IMR-90 (cell line): ENCODE results near the gene OR2B6. TPM values are rescaled to one million over a fixed set of nuclear protein-coding genes. Genes with fewer than 3 reads are reported as not detected.

Source experiments
- ATAC-seq: fragments of 200-7000 bp; cut with Tn5 transposase; 2 replicates; pipeline ENCODE4 v1.9.1; 2020; ENCODE audit warnings: low read depth, mild to moderate bottlenecking, moderate library complexity
- BruUV-seq: library from RNA; stranded (reverse); fragments of 400-500 nt; replicated peaks from 2 replicates; lab custom pipeline; 2021; lab: Mats Ljungman, UMichigan
- CTCF ChIA-PET: fragments of 300-600 bp; formaldehyde crosslinking; extraction: SDS; loops from one replicate; lab custom pipeline; 2021; ENCODE audit warnings: antibody characterized with exemption; lab: Yijun Ruan, JAX
- POLR2A ChIA-PET: fragments of 300-600 bp; sonication (Branson Sonifier 250); formaldehyde crosslinking; loops from one replicate; lab custom pipeline; 2022; ENCODE audit warnings: antibody characterized with exemption; ENCODE audit not compliant: unreplicated experiment; lab: Charles Lee
- DNase-seq: peaks from one replicate; pipeline ENCODE4 v3.0.0; 2013
- H2AFZ ChIP-seq: replicated peaks from 2 replicates; pipeline ENCODE3; 2013; ENCODE audit warnings: low read length, mild to moderate bottlenecking; ENCODE audit not compliant: poor library complexity
- H2AK5ac ChIP-seq: 2 replicates; pipeline ENCODE4 v1.6.1; 2013; ENCODE audit warnings: low read depth, low read length, inconsistent platforms
- H2AK9ac ChIP-seq: replicated peaks from 2 replicates; pipeline ENCODE3; 2013; ENCODE audit warnings: mild to moderate bottlenecking, low read depth, low read length, moderate library complexity; ENCODE audit not compliant: poor library complexity
- H2BK120ac ChIP-seq: 2 replicates; pipeline ENCODE4 v1.6.1; 2013; ENCODE audit warnings: low read depth, low read length, inconsistent platforms
- H2BK15ac ChIP-seq: 3 replicates; pipeline ENCODE4 v1.6.1; 2013; ENCODE audit warnings: low read depth, low read length, inconsistent platforms
- H2BK20ac ChIP-seq: 2 replicates; pipeline ENCODE4 v1.6.1; 2013; ENCODE audit warnings: low read depth, mild to moderate bottlenecking, inconsistent platforms, low read length, moderate library complexity
- H2BK5ac ChIP-seq: 2 replicates; pipeline ENCODE4 v1.6.1; 2013; ENCODE audit warnings: mild to moderate bottlenecking, low read depth, low read length, inconsistent platforms; ENCODE audit not compliant: poor library complexity, severe bottlenecking
- H3K14ac ChIP-seq: replicated peaks from 2 replicates; pipeline ENCODE4 v1.6.1; 2013; ENCODE audit warnings: low read depth, low read length, inconsistent platforms
- H3K18ac ChIP-seq: 2 replicates; pipeline ENCODE4 v1.6.1; 2013; ENCODE audit warnings: low read depth, low read length, control low read depth
- H3K23ac ChIP-seq: 2 replicates; pipeline ENCODE4 v1.6.1; 2013; ENCODE audit warnings: low read depth, low read length, inconsistent platforms
- H3K27ac ChIP-seq: 2 replicates; pipeline ENCODE4 v1.5.1; 2013; ENCODE audit warnings: mild to moderate bottlenecking, control low read depth, low read length; ENCODE audit not compliant: insufficient read depth
- H3K27me3 ChIP-seq: 2 replicates; pipeline ENCODE4 v1.6.1; 2013; ENCODE audit warnings: low read length; ENCODE audit not compliant: control insufficient read depth, insufficient read depth
- H3K36me3 ChIP-seq: 2 replicates; pipeline ENCODE4 v1.6.1; 2013; ENCODE audit warnings: low read length, mixed read lengths; ENCODE audit not compliant: control insufficient read depth, insufficient read depth
- H3K4ac ChIP-seq: 2 replicates; pipeline ENCODE4 v1.6.1; 2013; ENCODE audit warnings: low read depth, low read length, inconsistent platforms
- H3K4me1 ChIP-seq: 2 replicates; pipeline ENCODE4 v1.6.1; 2013; ENCODE audit warnings: low read length, mixed read lengths; ENCODE audit not compliant: control insufficient read depth, insufficient read depth
- H3K4me2 ChIP-seq: 2 replicates; pipeline ENCODE4 v1.6.1; 2013; ENCODE audit warnings: low read depth, mild to moderate bottlenecking, control low read depth, low read length, moderate library complexity
- H3K4me3 ChIP-seq: 2 replicates; pipeline ENCODE4 v1.5.1; 2013; ENCODE audit warnings: low read depth, mild to moderate bottlenecking, control low read depth, low read length, moderate library complexity; ENCODE audit not compliant: insufficient read depth
- H3K56ac ChIP-seq: 2 replicates; pipeline ENCODE4 v1.6.1; 2013; ENCODE audit warnings: low read length, inconsistent platforms; ENCODE audit not compliant: insufficient read depth; ENCODE audit errors: extremely low read depth
- H3K79me1 ChIP-seq, 2 experiments: 2 replicates each; pipeline ENCODE4 v1.6.1; 2013; ENCODE audit warnings: low read length in 2 of 2, inconsistent platforms in 1 of 2, low read depth in 1 of 2
- H3K9ac ChIP-seq: 2 replicates; pipeline ENCODE4 v1.6.1; 2013; ENCODE audit warnings: low read depth, low read length, control low read depth
- H3K9me1 ChIP-seq: 2 replicates; pipeline ENCODE4 v1.6.1; 2013; ENCODE audit warnings: low read length, inconsistent platforms; ENCODE audit not compliant: insufficient read depth
- H3K9me3 ChIP-seq: 2 replicates; pipeline ENCODE4 v1.6.1; 2013; ENCODE audit warnings: low read length; ENCODE audit not compliant: control insufficient read depth, insufficient read depth
- H4K20me1 ChIP-seq: 2 replicates; pipeline ENCODE4 v1.6.1; 2013; ENCODE audit warnings: low read length, inconsistent platforms; ENCODE audit not compliant: insufficient read depth
- H4K5ac ChIP-seq: 2 replicates; pipeline ENCODE4 v1.6.1; 2013; ENCODE audit warnings: mild to moderate bottlenecking, low read depth, low read length, control low read depth
- H4K8ac ChIP-seq, 2 experiments: 2 replicates each; pipeline ENCODE4 v1.6.1; 2013; ENCODE audit warnings: low read depth in 2 of 2, low read length in 2 of 2, control low read depth in 1 of 2, inconsistent platforms in 1 of 2
- H4K91ac ChIP-seq: 2 replicates; pipeline ENCODE4 v1.6.1; 2013; ENCODE audit warnings: low read depth, low read length, inconsistent platforms; ENCODE audit not compliant: insufficient read depth
- BHLHE40 ChIP-seq: fragments of 150-350 bp; IDR thresholded peaks from 2 replicates; pipeline ENCODE4 v1.6.1; 2016; ENCODE audit warnings: mild to moderate bottlenecking, low read depth, low read length
- CHD1 ChIP-seq: IDR thresholded peaks from 2 replicates; pipeline ENCODE4 v1.6.1; 2012; ENCODE audit warnings: low read depth, low read length, improper control_type of control experiment
- RAD21 ChIP-seq: IDR thresholded peaks from 2 replicates; pipeline ENCODE4 v1.6.1; 2012; ENCODE audit warnings: low read length, improper control_type of control experiment
- WGBS, 2 experiments: methylation state at CpG; one replicate each; pipeline versions ENCODE4 v1.1.5 to v1.1.7; 2013; ENCODE audit warnings: missing lambda C conversion rate in 2 of 2; ENCODE audit not compliant: insufficient read length in 1 of 2; ENCODE audit errors: extremely low coverage in 2 of 2; 5-methylcytosine and 5-hydroxymethylcytosine counted together
- dilution Hi-C: fragments of 300-500 bp; cut with HindIII; formaldehyde crosslinking; loops from one replicate; pipeline ENCODE4 v1.14.3; 2018; ENCODE audit warnings: low sequenced_read_pairs; ENCODE audit not compliant: unreplicated experiment
- in situ Hi-C: fragments of 300-500 bp; cut with MboI; formaldehyde crosslinking; loops from 3 replicates; pipeline ENCODE4 v1.14.3; 2019; ENCODE audit warnings: low sequenced_read_pairs, inconsistent platforms, mixed read lengths
- intact Hi-C: fragments of 100-400 bp; cut with micrococcal nuclease; formaldehyde crosslinking; loops from 2 replicates; pipeline ENCODE4 v1.10.0; 2022
- polyA plus RNA-seq, 3 experiments: library from polyadenylated mRNA; depleted of rRNA; stranded (reverse); fragments of >200 nt; gene quantifications; 2 replicates each; pipeline ENCODE4 v1.2.3, GENCODE V29; 2012; ENCODE audit warnings: low replicate concordance in 1 of 3
- total RNA-seq: library from RNA; depleted of rRNA; stranded (reverse); fragments of >200 nt; gene quantifications from 2 replicates; pipeline ENCODE4 v1.2.3, GENCODE V29; 2012
- TF ChIP-seq, protein P1 (sequence below): conservative IDR thresholded peaks from 2 replicates; pipeline ENCODE4 v1.5.1; 2012; ENCODE audit warnings: mild to moderate bottlenecking, low read depth, low read length, improper control_type of control experiment

OR2B6 gene
- total and polyA plus RNA-seq, 2 of the 4 experiments (the other 2 are of a cell fraction), result not detected

DNA sequence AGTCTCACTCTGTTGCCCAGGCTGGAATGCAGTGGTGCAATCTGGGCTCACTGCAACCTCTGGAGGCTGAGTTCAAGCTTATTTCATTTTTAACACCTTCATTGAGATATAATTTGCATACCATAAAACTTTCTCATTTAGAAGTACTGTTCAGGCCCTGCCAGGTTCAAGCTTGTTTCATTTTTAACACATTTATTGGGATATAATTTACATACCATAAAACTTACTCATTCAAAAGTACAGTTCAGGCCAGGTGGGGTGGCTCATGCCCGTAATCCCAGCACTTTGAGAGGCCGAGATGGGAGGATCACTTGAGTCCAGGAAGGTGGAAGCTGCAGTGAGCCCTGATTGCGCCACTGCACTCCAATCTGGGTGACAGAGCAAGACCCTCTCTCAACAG lies 5.5 kb downstream of the OR2B6 start:
- ChIA-PET POLR2A (no interaction called here), CTCF (interaction anchor here (1.1 kb wide), 1 partner anchor 56 kb away, joined by 4 read pairs; no protein-coding TSS in a partner anchor)
- Histone ChIP-seq H2BK120ac (no peak overlapping the region), H4K20me1 (no peaks in the 10 kb centered on the region), H3K14ac (no peak overlapping the region), H2AFZ (no peak overlapping the region), H4K5ac (no peak overlapping the region), H2BK20ac (no peak overlapping the region), H3K4me2 (no peak overlapping the region), H2BK15ac (no peak overlapping the region), H3K36me3 (no peaks in the 10 kb centered on the region), H3K23ac (no peak overlapping the region), H3K4me1 (no peaks in the 10 kb centered on the region), H2BK5ac (no peak overlapping the region), H3K27ac (no peak overlapping the region), H3K18ac (no peak overlapping the region), H3K9me1 (no peaks in the 10 kb centered on the region), H3K9me3 (no peaks in the 10 kb centered on the region), H3K9ac (no peak overlapping the region), H2AK9ac (no peak overlapping the region), H3K4ac (no peak overlapping the region), H4K8ac (no peak overlapping the region), H4K91ac (no peak overlapping the region), H3K56ac (no peak overlapping the region), H3K27me3 (no peaks in the 10 kb centered on the region), H2AK5ac (no peak overlapping the region), H3K4me3 (no peak overlapping the region), H3K79me1 (no peaks in the 10 kb centered on the region)
- WGBS, 2 experiments, result no CpG with 5 or more reads among the region's 3 CpGs
- intact Hi-C loops (no loop called here), dilution Hi-C loops (no loop called here), in situ Hi-C loops (no loop called here)
- ATAC-seq (no peak), DNase-seq (no peak)
- TF ChIP-seq RAD21, result no peak
- no peak for TF ChIP-seq BHLHE40
- no peak for TF ChIP-seq CHD1
- TF ChIP-seq, protein P1, sequence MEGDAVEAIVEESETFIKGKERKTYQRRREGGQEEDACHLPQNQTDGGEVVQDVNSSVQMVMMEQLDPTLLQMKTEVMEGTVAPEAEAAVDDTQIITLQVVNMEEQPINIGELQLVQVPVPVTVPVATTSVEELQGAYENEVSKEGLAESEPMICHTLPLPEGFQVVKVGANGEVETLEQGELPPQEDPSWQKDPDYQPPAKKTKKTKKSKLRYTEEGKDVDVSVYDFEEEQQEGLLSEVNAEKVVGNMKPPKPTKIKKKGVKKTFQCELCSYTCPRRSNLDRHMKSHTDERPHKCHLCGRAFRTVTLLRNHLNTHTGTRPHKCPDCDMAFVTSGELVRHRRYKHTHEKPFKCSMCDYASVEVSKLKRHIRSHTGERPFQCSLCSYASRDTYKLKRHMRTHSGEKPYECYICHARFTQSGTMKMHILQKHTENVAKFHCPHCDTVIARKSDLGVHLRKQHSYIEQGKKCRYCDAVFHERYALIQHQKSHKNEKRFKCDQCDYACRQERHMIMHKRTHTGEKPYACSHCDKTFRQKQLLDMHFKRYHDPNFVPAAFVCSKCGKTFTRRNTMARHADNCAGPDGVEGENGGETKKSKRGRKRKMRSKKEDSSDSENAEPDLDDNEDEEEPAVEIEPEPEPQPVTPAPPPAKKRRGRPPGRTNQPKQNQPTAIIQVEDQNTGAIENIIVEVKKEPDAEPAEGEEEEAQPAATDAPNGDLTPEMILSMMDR, result no peak
- BruUV-seq, result no TSS peak
